GM12872 (cell line): ENCODE results near the gene HSPB7.

Source experiments
- TF ChIP-seq, protein P1 (sequence below): IDR thresholded peaks from 3 replicates; pipeline ENCODE4 v1.5.1; 2011; ENCODE audit warnings: low read depth, mild to moderate bottlenecking, low read length, moderate library complexity; ENCODE audit not compliant: insufficient read depth

HSPB7 gene

DNA sequence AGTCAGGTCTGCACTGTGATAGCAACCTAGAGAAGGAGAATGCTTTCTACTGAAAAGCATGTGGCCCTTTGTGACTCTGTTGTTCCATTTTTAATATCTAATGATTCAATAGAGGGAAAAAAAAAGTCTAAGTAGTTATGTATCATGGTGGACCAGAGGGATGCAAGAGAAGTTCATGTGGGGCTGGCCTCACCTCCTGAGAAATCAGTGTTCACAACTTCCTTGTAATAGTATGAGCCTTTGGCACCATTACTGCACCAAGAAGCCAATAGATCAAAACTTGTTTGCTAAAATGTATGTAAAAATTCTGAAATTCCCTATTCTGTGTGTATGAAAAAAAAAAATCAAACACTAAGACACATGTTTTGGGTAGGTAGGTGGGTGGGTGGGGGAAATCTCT is 46.9 kb downstream of the HSPB7 start:
- TF ChIP-seq, protein P1, sequence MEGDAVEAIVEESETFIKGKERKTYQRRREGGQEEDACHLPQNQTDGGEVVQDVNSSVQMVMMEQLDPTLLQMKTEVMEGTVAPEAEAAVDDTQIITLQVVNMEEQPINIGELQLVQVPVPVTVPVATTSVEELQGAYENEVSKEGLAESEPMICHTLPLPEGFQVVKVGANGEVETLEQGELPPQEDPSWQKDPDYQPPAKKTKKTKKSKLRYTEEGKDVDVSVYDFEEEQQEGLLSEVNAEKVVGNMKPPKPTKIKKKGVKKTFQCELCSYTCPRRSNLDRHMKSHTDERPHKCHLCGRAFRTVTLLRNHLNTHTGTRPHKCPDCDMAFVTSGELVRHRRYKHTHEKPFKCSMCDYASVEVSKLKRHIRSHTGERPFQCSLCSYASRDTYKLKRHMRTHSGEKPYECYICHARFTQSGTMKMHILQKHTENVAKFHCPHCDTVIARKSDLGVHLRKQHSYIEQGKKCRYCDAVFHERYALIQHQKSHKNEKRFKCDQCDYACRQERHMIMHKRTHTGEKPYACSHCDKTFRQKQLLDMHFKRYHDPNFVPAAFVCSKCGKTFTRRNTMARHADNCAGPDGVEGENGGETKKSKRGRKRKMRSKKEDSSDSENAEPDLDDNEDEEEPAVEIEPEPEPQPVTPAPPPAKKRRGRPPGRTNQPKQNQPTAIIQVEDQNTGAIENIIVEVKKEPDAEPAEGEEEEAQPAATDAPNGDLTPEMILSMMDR = no peak

GRCh38 chr1:15969321-15969880 is 48.4 kb downstream of the HSPB7 start:
- TF ChIP-seq, protein P1 = no peak

GRCh38 chr1:15968172-15968571 is 49.7 kb downstream of the HSPB7 start:
- TF ChIP-seq, protein P1 = no peak

- TF ChIP-seq, protein P1 = no peak
Measured at GRCh38 chr1:15966956-15967344, 50.9 kb downstream of the HSPB7 start.

- TF ChIP-seq, protein P1 = no peak
Measured at GRCh38 chr1:15966081-15966955, 51.5 kb downstream of the HSPB7 start.

DNA sequence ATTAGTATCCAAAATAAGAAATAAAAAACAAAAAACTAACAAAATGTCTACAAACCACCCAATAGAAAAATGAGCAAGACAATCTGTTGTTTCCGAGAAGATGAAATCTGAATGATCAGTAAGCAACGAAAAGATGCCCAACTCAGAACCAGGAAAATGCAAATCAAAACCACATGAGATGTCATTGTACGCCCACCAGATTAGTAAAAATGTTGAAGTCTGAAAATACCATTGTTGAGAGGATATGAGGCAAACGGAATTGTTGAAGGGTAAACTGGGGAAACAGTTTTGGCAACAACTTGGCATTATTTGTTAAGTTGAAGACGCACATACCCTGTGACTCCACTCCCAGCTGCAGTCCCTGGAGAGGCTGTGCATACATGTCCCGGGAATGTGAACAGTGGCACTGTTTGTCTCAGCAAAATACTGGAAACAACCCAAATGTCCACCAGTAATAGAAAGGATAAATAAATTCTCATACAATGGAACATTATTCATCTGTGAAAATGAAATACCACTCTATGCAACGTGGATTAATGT is 52.5 kb downstream of the HSPB7 start:
- TF ChIP-seq, protein P1 = no peak
